DMS 273 (cell line): ENCODE measurements around the gene C1orf198.

ENCODE experiments used
- DNase-seq: peaks from one replicate; lab custom pipeline; 2025; ENCODE audit not compliant: unreplicated experiment; lab: John Stamatoyannopoulos, UW

C1orf198 gene

GRCh38 chr1:230892018-230892491 is 23.7 kb upstream of the C1orf198 start:
- no peak for DNase-seq

GRCh38 chr1:230891413-230891812 is 23.1 kb upstream of the C1orf198 start:
- DNase-seq: no peak

GRCh38 chr1:230884646-230885045 is 16.3 kb upstream of the C1orf198 start:
- DNase-seq: no peak

- no peak for DNase-seq
These were observed 15.6 kb upstream of the C1orf198 start for GRCh38 chr1:230883967-230884366.

- DNase-seq: no peak
These were observed 11.5 kb upstream of the C1orf198 start for GRCh38 chr1:230879778-230880177.

GRCh38 chr1:230878591-230878990 is 10.3 kb upstream of the C1orf198 start:
- DNase-seq: peak; percentile 60

- no peak for DNase-seq
These were observed 9.7 kb upstream of the C1orf198 start for GRCh38 chr1:230877924-230878590.

GRCh38 chr1:230877146-230877923 is 9.0 kb upstream of the C1orf198 start:
- peak; percentile 24 for DNase-seq

GRCh38 chr1:230876660-230877059 is 8.3 kb upstream of the C1orf198 start:
- DNase-seq: no peak

- DNase-seq: no peak
These were observed 7.0 kb upstream of the C1orf198 start for GRCh38 chr1:230875370-230875769.

- DNase-seq: no peak
These were observed 2.6 kb upstream of the C1orf198 start for GRCh38 chr1:230870916-230871315.

- no peak for DNase-seq
These were observed 1.2 kb upstream of the C1orf198 start for GRCh38 chr1:230869500-230869899.

- peak; percentile 75 for DNase-seq
These were observed 540 bp upstream of the C1orf198 start for GRCh38 chr1:230868736-230869385.

GRCh38 chr1:230867101-230867902 is 1.0 kb downstream of the C1orf198 start:
- no peak for DNase-seq

- no peak for DNase-seq
These were observed 1.9 kb downstream of the C1orf198 start for GRCh38 chr1:230866171-230867070.

- DNase-seq: peak; percentile 20
These were observed 3.1 kb downstream of the C1orf198 start for GRCh38 chr1:230865062-230865817.

- DNase-seq: peak; percentile 81
These were observed 3.9 kb downstream of the C1orf198 start for GRCh38 chr1:230864441-230864840.

- DNase-seq: no peak
These were observed 4.9 kb downstream of the C1orf198 start for GRCh38 chr1:230863449-230863848.

GRCh38 chr1:230861970-230862595 is 6.2 kb downstream of the C1orf198 start:
- DNase-seq: no peak
